H1 (cell line): ENCODE measurements around the gene DIPK1C. TPM values are rescaled to one million over a fixed set of nuclear protein-coding genes. Genes with fewer than 3 reads are reported as not detected.
A peak's percentile ranks its signal among the peaks of the same experiment; 100 is the strongest.

Experiments
- CTCF ChIA-PET: fragments of 300-600 bp; sonication (Branson Sonifier 250); formaldehyde crosslinking; loops from one replicate; lab custom pipeline; 2021; ENCODE audit not compliant: partially characterized antibody; lab: Charles Lee
- POLR2A ChIA-PET: fragments of 300-600 bp; sonication (Branson Sonifier 250); formaldehyde crosslinking; loops from one replicate; lab custom pipeline; 2021; ENCODE audit warnings: inconsistent platforms; ENCODE audit not compliant: partially characterized antibody; lab: Charles Lee
- DNase-seq, 2 experiments: peaks; one replicate each; pipeline versions ENCODE4 v3.0.0 to v3.0.0-alpha.2; 2010 to 2022; ENCODE audit warnings: low spot score in 2 of 2, low read depth in 1 of 2, mixed read lengths in 1 of 2
- FAIRE-seq: peaks from 2 replicates; lab custom pipeline; 2011; peaks lifted over from hg19 to GRCh38; lab: Jason Lieb, UNC
- H2AFZ ChIP-seq: 2 replicates; pipeline ENCODE4 v1.8.1; 2012; ENCODE audit warnings: low read length, inconsistent platforms
- H2AK5ac ChIP-seq: 2 replicates; pipeline ENCODE4 v1.6.1; 2013; ENCODE audit warnings: low read depth, low read length
- H2BK120ac ChIP-seq: replicated peaks from 2 replicates; pipeline ENCODE3; 2013; ENCODE audit warnings: low read depth, low read length, inconsistent platforms
- H2BK12ac ChIP-seq: 2 replicates; pipeline ENCODE4 v1.6.1; 2013; ENCODE audit warnings: low read depth, low read length
- H2BK15ac ChIP-seq: 2 replicates; pipeline ENCODE4 v1.6.1; 2013; ENCODE audit warnings: low read length
- H2BK20ac ChIP-seq: 2 replicates; pipeline ENCODE4 v1.6.1; 2013; ENCODE audit warnings: low read length
- H2BK5ac ChIP-seq: 2 replicates; pipeline ENCODE4 v1.6.1; 2013; ENCODE audit warnings: low read depth, low read length
- H3K14ac ChIP-seq: 2 replicates; pipeline ENCODE4 v1.6.1; 2013; ENCODE audit warnings: inconsistent platforms; ENCODE audit not compliant: insufficient read length
- H3K18ac ChIP-seq: 2 replicates; pipeline ENCODE4 v1.6.1; 2013; ENCODE audit warnings: low read length; ENCODE audit errors: extremely low read depth
- H3K23ac ChIP-seq: 2 replicates; pipeline ENCODE4 v1.6.1; 2013; ENCODE audit warnings: inconsistent platforms; ENCODE audit not compliant: insufficient read length
- H3K23me2 ChIP-seq: 2 replicates; pipeline ENCODE4 v1.6.1; 2013; ENCODE audit warnings: low read depth, low read length
- H3K27ac ChIP-seq: 2 replicates; pipeline ENCODE4 v1.6.1; 2011; ENCODE audit warnings: low read depth, low read length, inconsistent platforms
- H3K27me3 ChIP-seq, 4 experiments: replicated peaks in 1 of 4; 1 replicate in 1 of 4; 2 replicates in 3 of 4; pipeline versions ENCODE4 v1.6.1 to v1.8.1; 2011 to 2013; ENCODE audit warnings: low read length in 3 of 4, mild to moderate bottlenecking in 3 of 4, inconsistent platforms in 2 of 4, mixed read lengths in 2 of 4, moderate library complexity in 1 of 4; ENCODE audit not compliant: control insufficient read depth in 3 of 4, insufficient read depth in 3 of 4; ENCODE audit errors: extremely low read depth in 1 of 4
- H3K36me3 ChIP-seq, 4 experiments: 2 replicates each; pipeline versions ENCODE4 v1.6.1 to v1.8.1; 2011 to 2013; ENCODE audit warnings: mild to moderate bottlenecking in 4 of 4, low read length in 3 of 4, moderate library complexity in 2 of 4, control low read depth in 1 of 4, inconsistent platforms in 1 of 4; ENCODE audit not compliant: insufficient read depth in 4 of 4, control insufficient read depth in 2 of 4
- H3K4ac ChIP-seq: replicated peaks from 2 replicates; pipeline ENCODE3; 2013; ENCODE audit warnings: low read length, low read depth, mixed read lengths, inconsistent platforms; ENCODE audit not compliant: insufficient read length
- H3K4me1 ChIP-seq, 4 experiments: replicated peaks in 1 of 4; 1 replicate in 1 of 4; 2 replicates in 3 of 4; pipeline versions ENCODE4 v1.6.1 to v1.8.1; 2011 to 2013; ENCODE audit warnings: low read length in 3 of 4, inconsistent platforms in 2 of 4, mixed read lengths in 1 of 4; ENCODE audit not compliant: insufficient read depth in 4 of 4, control insufficient read depth in 3 of 4
- H3K4me2 ChIP-seq, 2 experiments: 2 replicates each; pipeline versions ENCODE4 v1.6.1 to v1.8.1; 2011 to 2013; ENCODE audit warnings: low read depth in 2 of 2, low read length in 2 of 2, control low read depth in 1 of 2, inconsistent platforms in 1 of 2, mild to moderate bottlenecking in 1 of 2; ENCODE audit not compliant: insufficient read depth in 1 of 2
- H3K4me3 ChIP-seq, 4 experiments: fragments of 200-600, 300-600 bp in 1 of 4; sonication (generic), shearing (Covaris generic), sonication (Bioruptor Twin) in 1 of 4; 2 replicates each; pipeline versions ENCODE4 v1.5.1 to v1.8.1; 2011 to 2016; ENCODE audit warnings: low read length in 4 of 4, low read depth in 3 of 4, control low read depth in 2 of 4, inconsistent platforms in 2 of 4, mild to moderate bottlenecking in 2 of 4, mixed read lengths in 1 of 4, moderate library complexity in 1 of 4; ENCODE audit not compliant: insufficient read depth in 2 of 4; ENCODE audit errors: extremely low read depth in 1 of 4
- H3K56ac ChIP-seq: replicated peaks from 2 replicates; pipeline ENCODE3; 2013; ENCODE audit warnings: low read depth, mild to moderate bottlenecking, mixed read lengths, low read length, inconsistent platforms; ENCODE audit not compliant: insufficient read length
- H3K79me1 ChIP-seq: 2 replicates; pipeline ENCODE4 v1.6.1; 2013; ENCODE audit warnings: low read depth, low read length, control low read depth
- H3K79me2 ChIP-seq, 2 experiments: 2 replicates each; pipeline versions ENCODE4 v1.6.1 to v1.8.1; 2012 to 2013; ENCODE audit warnings: low read length in 2 of 2, mild to moderate bottlenecking in 2 of 2, inconsistent platforms in 1 of 2; ENCODE audit not compliant: insufficient read depth in 2 of 2, control insufficient read depth in 1 of 2
- H3K9ac ChIP-seq, 4 experiments: replicated peaks in 1 of 4; 1 replicate in 1 of 4; 2 replicates in 3 of 4; pipeline versions ENCODE4 v1.6.1 to v1.8.1; 2011 to 2013; ENCODE audit warnings: low read depth in 3 of 4, low read length in 3 of 4, control low read depth in 2 of 4, mild to moderate bottlenecking in 2 of 4, moderate library complexity in 2 of 4, inconsistent platforms in 1 of 4; ENCODE audit errors: extremely low read depth in 1 of 4
- H3K9me3 ChIP-seq, 2 experiments: 2 replicates each; pipeline versions ENCODE4 v1.6.1 to v1.8.1; 2012 to 2013; ENCODE audit warnings: mild to moderate bottlenecking in 2 of 2, moderate library complexity in 2 of 2, control low read depth in 1 of 2, inconsistent platforms in 1 of 2, low read depth in 1 of 2, low read length in 1 of 2, mixed read lengths in 1 of 2; ENCODE audit not compliant: insufficient read depth in 2 of 2
- H4K20me1 ChIP-seq, 2 experiments: replicated peaks in 1 of 2; 2 replicates each; pipeline versions ENCODE3 to v1.8.1; 2011 to 2013; ENCODE audit warnings: inconsistent platforms in 2 of 2, low read length in 2 of 2, mild to moderate bottlenecking in 1 of 2; ENCODE audit not compliant: insufficient read depth in 2 of 2, control insufficient read depth in 1 of 2
- H4K5ac ChIP-seq: 2 replicates; pipeline ENCODE4 v1.6.1; 2013; ENCODE audit warnings: low read length, low read depth, mixed read lengths, inconsistent platforms; ENCODE audit not compliant: insufficient read length
- H4K8ac ChIP-seq: 2 replicates; pipeline ENCODE4 v1.8.0; 2013; ENCODE audit warnings: mild to moderate bottlenecking, moderate library complexity, low read length, inconsistent platforms; ENCODE audit not compliant: insufficient read depth; ENCODE audit errors: extremely low read depth
- H4K91ac ChIP-seq: replicated peaks from 2 replicates; pipeline ENCODE3; 2013; ENCODE audit warnings: low read length, mixed read lengths, inconsistent platforms; ENCODE audit not compliant: insufficient read length
- EGR1 ChIP-seq: IDR thresholded peaks from 2 replicates; pipeline ENCODE4 v1.6.1; 2011; ENCODE audit warnings: low read depth, low read length, borderline replicate concordance
- MAFK ChIP-seq: IDR thresholded peaks from 2 replicates; pipeline ENCODE4 v1.6.1; 2012; ENCODE audit warnings: low read depth, mild to moderate bottlenecking, improper control_type of control experiment, low read length
- RAD21 ChIP-seq, 2 experiments: IDR thresholded peaks in 1 of 2; conservative IDR thresholded peaks in 1 of 2; 2 replicates each; pipeline ENCODE4 v1.6.1; 2011; ENCODE audit warnings: low read depth in 2 of 2, low read length in 2 of 2, improper control_type of control experiment in 1 of 2, inconsistent platforms in 1 of 2, mild to moderate bottlenecking in 1 of 2, moderate library complexity in 1 of 2
- WGBS, 2 experiments: shearing (Covaris generic) in 1 of 2; methylation state at CpG; one replicate each; pipeline versions ENCODE4 v1.1.6 to v1.1.7; 2013 to 2015; ENCODE audit warnings: low lambda C conversion rate in 2 of 2, mixed read lengths in 2 of 2, inconsistent platforms in 1 of 2, low coverage in 1 of 2, missing lambda C conversion rate in 1 of 2; ENCODE audit not compliant: insufficient replicate concordance in 2 of 2, insufficient coverage in 1 of 2, insufficient read length in 1 of 2; ENCODE audit errors: extremely low coverage in 1 of 2, missing lambda C conversion rate in 1 of 2; 5-methylcytosine and 5-hydroxymethylcytosine counted together
- polyA plus RNA-seq, 7 experiments: library from polyadenylated mRNA; depleted of rRNA in 3 of 7; stranded (reverse) in 5 of 7; unstranded in 2 of 7; fragments of >200 nt in 5 of 7; fragments of 200-250 nt in 2 of 7; gene quantifications; 1 replicate in 5 of 7; 2 replicates in 1 of 7; 4 replicates in 1 of 7; pipeline versions ENCODE4 v1.2.1 to v1.2.3, GENCODE V29; 2011 to 2013; ENCODE audit warnings: missing spikeins in 2 of 7, mixed read lengths in 2 of 7
- total RNA-seq: library from RNA; stranded (reverse); fragmentation: NEBNext Ultra II Directional; extraction: Animal tissue kit (Norgen Biotek cat#: 25700); gene quantifications from 2 replicates; pipeline ENCODE4 v1.2.1, GENCODE V29; 2021

Gene DIPK1C
- total and polyA plus RNA-seq, 2 of the 8 experiments (the other 6 are each of a cell fraction or from before 2014, with no cell fraction given) = 0.08 TPM; not detected in 1

DNA sequence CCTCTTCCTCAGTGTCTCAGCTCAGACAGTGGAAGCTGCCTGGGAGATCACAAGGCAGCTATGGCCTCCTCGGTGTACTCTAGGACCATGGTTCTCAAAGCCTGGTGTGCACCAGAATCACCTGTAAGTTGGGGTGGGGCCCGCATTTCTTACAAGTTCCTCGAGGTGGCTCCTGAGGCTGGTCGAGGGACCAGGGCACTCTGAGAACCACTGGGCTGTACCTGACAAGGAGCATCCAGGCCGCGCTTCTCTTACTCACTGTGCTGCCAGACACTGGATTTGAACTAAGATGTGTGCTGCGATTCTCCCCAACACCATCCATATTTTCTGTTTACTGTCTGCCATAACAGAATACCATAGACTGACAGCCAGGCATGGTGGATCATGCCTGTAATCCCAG is 59.5 kb downstream of the DIPK1C start:
- H3K4me1 ChIP-seq = no peaks in the 10 kb centered on the region; a peak in 1 of 7 replicates
- H4K5ac ChIP-seq = no peak overlapping the region
- H4K91ac ChIP-seq = no peak overlapping the region
- no peak overlapping the region for H2AFZ ChIP-seq
- no peaks in the 10 kb centered on the region for H3K79me1 ChIP-seq
- no peak overlapping the region for H3K4me3 ChIP-seq
- no peak overlapping the region for H2BK15ac ChIP-seq
- no peak overlapping the region for H3K23ac ChIP-seq
- H3K36me3 ChIP-seq = no peaks in the 10 kb centered on the region
- H2BK12ac ChIP-seq = no peak overlapping the region
- H2BK120ac ChIP-seq = no peak overlapping the region
- no peak overlapping the region for H2BK20ac ChIP-seq
- no peaks in the 10 kb centered on the region for H3K27me3 ChIP-seq
- H4K20me1 ChIP-seq = no peaks in the 10 kb centered on the region
- no peak overlapping the region for H3K14ac ChIP-seq
- POLR2A ChIA-PET = no interaction called here
- no peak overlapping the region for H3K56ac ChIP-seq
- no peaks in the 10 kb centered on the region for H3K79me2 ChIP-seq
- H3K23me2 ChIP-seq = no peaks in the 10 kb centered on the region
- 85% methylated on average over 7 of the region's 7 CpGs; no CpG with 5 or more reads in 1 of the 2 experiments for WGBS, 2 experiments
- TF ChIP-seq EGR1 (no peak), RAD21 (IDR thresholded peaks at IDR 0.05 in 1 of 2, conservative IDR thresholded peaks at IDR 0.05 in 1 of 2; ENCODE audit: low read depth in 2 of 2, low read length in 2 of 2) (peak in 1 of 2 experiments; percentile 25; a peak in 2 of 4 replicates), MAFK (no peak)
- TF ChIP-seq, all 59 proteins: peak for 1
- Histone ChIP-seq H2AK5ac (no peak overlapping the region), H3K9ac (no peak overlapping the region), H3K4me2 (no peak overlapping the region), H3K9me3 (no peaks in the 10 kb centered on the region), H3K18ac (no peak overlapping the region), H2BK5ac (no peak overlapping the region), H3K4ac (no peak overlapping the region), H4K8ac (no peak overlapping the region), H3K27ac (no peak overlapping the region)
- DNase-seq (no peak), FAIRE-seq (no peak)
- CTCF ChIA-PET = no interaction called here
